ENCODE results near the gene CMIP.

DNA sequence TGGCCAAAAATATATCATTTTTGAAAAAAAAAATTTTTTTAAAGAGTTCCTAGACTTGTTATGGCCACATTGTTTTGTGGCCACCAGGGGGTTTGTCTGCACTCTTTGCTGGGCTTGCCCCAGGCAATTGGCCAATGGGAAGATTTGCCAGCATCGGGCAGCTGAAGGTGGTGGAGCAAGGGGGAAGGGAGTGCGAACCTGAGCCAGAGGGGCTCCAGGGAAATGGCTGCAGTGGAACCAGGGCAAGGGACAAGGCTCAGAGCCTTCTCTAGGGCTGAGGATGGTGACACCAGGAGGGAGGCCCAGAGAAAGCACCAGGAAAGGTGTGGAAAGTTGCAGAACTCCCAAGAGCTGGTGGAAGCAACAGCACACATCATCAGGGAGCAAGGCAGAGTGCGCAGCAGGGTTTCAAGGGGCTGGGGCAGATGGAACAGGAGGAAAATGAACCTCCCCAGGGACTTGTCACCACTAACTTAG lies 15.5 kb upstream of the CMIP start:
- TF ChIP-seq POLR2AphosphoS5 (IDR thresholded peaks at IDR 0.05): no peak
- no peak for TF ChIP-seq POLR2A (IDR thresholded peaks at IDR 0.05)
- TF ChIP-seq, protein P1, sequence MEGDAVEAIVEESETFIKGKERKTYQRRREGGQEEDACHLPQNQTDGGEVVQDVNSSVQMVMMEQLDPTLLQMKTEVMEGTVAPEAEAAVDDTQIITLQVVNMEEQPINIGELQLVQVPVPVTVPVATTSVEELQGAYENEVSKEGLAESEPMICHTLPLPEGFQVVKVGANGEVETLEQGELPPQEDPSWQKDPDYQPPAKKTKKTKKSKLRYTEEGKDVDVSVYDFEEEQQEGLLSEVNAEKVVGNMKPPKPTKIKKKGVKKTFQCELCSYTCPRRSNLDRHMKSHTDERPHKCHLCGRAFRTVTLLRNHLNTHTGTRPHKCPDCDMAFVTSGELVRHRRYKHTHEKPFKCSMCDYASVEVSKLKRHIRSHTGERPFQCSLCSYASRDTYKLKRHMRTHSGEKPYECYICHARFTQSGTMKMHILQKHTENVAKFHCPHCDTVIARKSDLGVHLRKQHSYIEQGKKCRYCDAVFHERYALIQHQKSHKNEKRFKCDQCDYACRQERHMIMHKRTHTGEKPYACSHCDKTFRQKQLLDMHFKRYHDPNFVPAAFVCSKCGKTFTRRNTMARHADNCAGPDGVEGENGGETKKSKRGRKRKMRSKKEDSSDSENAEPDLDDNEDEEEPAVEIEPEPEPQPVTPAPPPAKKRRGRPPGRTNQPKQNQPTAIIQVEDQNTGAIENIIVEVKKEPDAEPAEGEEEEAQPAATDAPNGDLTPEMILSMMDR (IDR thresholded peaks at IDR 0.05): peak; percentile 44 to 55 (median 53)
- TF ChIP-seq EP300 (IDR thresholded peaks at IDR 0.05; ENCODE audit: low read depth): no peak

Data from transverse colon (tissue), 4 donors.